Uterus (tissue), 2 donors: Measurements from ENCODE around the gene SGMS1.

Experiments
- CTCF ChIP-seq, 4 experiments: fragments of 200-600 bp in 2 of 4; fragments of 450-650 bp in 2 of 4; sonication (generic) in 2 of 4; IDR thresholded peaks; one replicate each; pipeline ENCODE4 v1.5.1; 2016 to 2019; ENCODE audit warnings: antibody characterized with exemption in 4 of 4, mild to moderate bottlenecking in 2 of 4, moderate library complexity in 1 of 4
- POLR2A ChIP-seq, 2 donors: fragments of 450-650 bp; IDR thresholded peaks; one replicate each; pipeline ENCODE4 v1.6.1; 2016; ENCODE audit warnings: antibody characterized with exemption in 2 of 2, mild to moderate bottlenecking in 1 of 2, moderate library complexity in 1 of 2

DNA sequence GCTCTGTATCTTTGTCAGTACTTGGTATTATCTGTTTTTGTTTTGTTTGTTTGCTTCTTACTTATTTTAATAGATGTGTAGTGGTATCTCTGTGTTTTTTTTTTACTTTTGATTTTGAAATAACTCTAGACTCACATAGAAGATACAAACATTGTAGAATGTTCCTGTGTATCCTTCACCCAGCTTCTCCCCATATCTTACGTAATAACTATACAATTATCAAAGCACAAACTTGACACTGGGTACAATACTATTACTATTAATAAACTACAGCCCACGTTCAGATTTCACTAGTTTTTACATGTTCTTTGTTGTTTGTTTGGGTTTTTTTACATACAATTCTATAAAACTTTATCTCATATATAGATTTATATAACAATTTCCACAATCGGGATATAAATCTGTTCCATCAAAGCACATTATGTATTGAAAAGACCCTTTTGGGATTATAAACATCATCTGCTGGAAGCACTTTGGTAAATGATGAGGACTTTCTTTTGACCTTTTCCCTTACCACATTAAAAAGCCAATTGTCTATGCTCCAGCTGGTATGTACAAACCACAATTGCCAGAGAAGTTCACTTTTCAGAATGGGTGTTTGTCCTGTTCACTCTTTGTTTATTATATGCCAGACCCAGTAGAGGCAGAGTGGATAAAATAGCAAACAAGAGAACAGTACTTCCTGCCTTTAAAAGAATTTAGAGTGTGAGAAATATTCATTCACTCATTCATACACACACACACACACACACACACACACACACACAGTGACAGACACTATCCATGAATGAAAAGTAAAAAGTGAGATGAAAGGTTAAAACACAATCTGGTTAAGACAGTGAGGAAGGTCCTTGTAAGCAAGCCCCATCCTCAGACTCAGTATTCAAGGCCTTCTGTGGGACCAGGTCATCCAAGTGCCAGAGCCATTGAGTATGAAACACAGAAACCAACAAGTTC is 113.0 kb downstream of the SGMS1 start:
- TF ChIP-seq CTCF (IDR thresholded peaks at IDR 0.05) (no peak), POLR2A (IDR thresholded peaks at IDR 0.05) (no peak)
